Muscle of back (tissue), 13 donors: ENCODE measurements around the gene CYSLTR2. TPM values are rescaled to one million over a fixed set of nuclear protein-coding genes. Genes with fewer than 3 reads are reported as not detected.

Experiments
- DNase-seq, 3 donors: peaks; one replicate each; pipeline versions ENCODE4 v3.0.0 to v3.0.0-alpha.2; 2013
- long read RNA-seq, 9 donors: transcript quantifications; one replicate each; lab custom pipeline, GENCODE V29; 2026
- polyA plus RNA-seq, 10 donors: library from polyadenylated mRNA; unstranded; fragments of 120-200 nt; gene quantifications; one replicate each; pipeline ENCODE4 v1.2.1, GENCODE V29; 2013; ENCODE audit not compliant: insufficient read length in 10 of 10

The CYSLTR2 gene, protein sequence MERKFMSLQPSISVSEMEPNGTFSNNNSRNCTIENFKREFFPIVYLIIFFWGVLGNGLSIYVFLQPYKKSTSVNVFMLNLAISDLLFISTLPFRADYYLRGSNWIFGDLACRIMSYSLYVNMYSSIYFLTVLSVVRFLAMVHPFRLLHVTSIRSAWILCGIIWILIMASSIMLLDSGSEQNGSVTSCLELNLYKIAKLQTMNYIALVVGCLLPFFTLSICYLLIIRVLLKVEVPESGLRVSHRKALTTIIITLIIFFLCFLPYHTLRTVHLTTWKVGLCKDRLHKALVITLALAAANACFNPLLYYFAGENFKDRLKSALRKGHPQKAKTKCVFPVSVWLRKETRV
- under 1 TPM; 0.05 to 0.71 (median 0.31) TPM for polyA plus RNA-seq
- long read RNA-seq, donor 1, result 0 reads
- long read RNA-seq, donor 2, result 0 reads
- long read RNA-seq, donor 3, full-length matches to known transcripts, result 1 of 1 reads
- long read RNA-seq, donor 3, partial matches to known transcripts, result 0 of 1 reads
- long read RNA-seq, donor 3, other reads (novel, unspliced or antisense), result 0 of 1 reads
- long read RNA-seq, donor 4, full-length matches to known transcripts, result 1 of 1 reads
- long read RNA-seq, donor 4, partial matches to known transcripts, result 0 of 1 reads
- long read RNA-seq, donor 4, other reads (novel, unspliced or antisense), result 0 of 1 reads
- long read RNA-seq, donor 5, full-length matches to known transcripts, result 1 of 1 reads
- long read RNA-seq, donor 5, partial matches to known transcripts, result 0 of 1 reads
- long read RNA-seq, donor 5, other reads (novel, unspliced or antisense), result 0 of 1 reads
- long read RNA-seq, donor 6, full-length matches to known transcripts, result 1 of 1 reads
- long read RNA-seq, donor 6, partial matches to known transcripts, result 0 of 1 reads
- long read RNA-seq, donor 6, other reads (novel, unspliced or antisense), result 0 of 1 reads
- long read RNA-seq, donor 7, result 0 reads
- long read RNA-seq, donor 8, result 0 reads
- long read RNA-seq, donor 9, result 0 reads

DNA sequence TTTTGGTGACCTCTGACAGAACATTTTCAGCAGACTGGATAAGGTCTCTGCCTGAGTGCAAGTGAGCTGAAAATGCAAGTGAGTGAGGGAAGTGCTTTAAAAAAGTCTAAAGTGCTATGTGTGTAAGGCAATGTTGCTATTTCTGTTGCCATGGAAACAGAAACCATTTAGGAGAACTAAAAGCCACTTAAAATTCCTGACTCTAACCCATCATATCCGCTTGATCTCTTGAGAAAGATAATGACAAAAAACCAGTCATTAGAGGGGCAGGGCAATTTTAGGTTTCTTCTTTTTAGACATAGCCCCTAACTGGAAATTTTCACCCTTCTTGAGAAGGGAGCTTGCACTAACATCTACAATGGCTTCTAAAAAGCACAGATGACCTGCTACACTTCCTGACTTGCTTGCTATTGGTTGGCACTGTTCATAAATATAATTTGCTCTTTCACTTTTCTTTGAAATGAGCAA is at the start of gene CYSLTR2:
Gene CYSLTR2, plus strand, starts transcription at position 458 of the 468 bp plus-strand sequence. CDS start 52,889 bp downstream, outside the sequence.
- peak; percentile 27 to 72 (median 69) for DNase-seq

DNA sequence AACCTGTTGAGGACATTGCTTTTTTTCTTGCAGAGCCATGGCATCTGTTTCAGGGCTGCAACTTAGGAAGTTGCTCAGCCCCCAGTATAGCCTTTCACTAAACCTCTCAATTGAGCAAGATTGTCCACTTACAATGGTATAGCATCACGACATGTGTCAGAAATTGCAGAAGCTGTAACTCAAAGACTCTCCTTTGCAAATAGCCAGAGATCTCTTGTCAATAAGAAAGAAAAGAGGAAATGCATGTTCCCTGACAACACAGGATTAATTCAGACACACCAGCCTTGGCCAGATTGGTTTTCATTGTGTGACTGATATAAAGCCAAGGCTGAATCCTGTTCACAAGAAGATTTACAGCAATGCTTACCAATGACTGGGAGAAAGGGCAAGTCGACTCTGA is 38.7 kb upstream of the CYSLTR2 start:
- DNase-seq, result no peak

DNA sequence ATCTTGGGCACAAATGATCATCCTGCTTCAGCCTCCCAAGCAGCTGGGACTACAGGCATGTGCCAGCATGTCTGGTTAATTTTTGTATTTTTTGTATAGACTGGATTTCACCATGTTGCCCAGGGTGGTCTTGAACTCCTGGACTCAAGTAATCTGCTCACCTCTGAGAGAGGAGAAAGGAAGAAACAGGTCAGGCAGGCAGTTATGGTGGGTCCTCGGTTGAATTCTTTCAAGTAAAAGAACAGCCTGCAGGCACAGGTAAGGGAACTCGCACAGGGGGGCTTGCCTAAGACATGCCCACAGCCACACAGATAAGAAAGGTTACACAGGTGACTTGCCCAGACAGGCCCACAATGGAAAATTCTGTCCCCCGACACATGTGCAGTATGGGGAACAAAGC is 34.8 kb upstream of the CYSLTR2 start:
- DNase-seq, result no peak

DNA sequence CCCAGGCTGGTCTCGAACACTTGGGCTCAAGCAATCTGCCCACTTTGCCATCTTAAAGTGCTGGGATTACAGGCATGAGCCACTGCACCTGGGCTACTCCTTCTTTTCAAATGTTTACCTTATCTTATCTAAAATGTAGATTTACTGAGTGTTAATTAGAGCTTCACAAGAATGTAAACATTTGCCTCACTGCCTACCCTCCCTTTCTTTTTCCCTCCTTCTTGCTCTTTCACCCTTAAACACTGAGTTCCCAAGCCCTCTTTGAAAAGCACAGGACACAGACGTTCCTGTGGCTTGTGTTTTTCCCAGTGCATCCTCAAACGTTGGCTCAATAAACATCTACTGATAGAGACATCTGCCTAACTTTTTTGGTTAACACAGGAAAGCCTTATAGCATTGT is 32.7 kb upstream of the CYSLTR2 start:
- DNase-seq, result no peak

DNA sequence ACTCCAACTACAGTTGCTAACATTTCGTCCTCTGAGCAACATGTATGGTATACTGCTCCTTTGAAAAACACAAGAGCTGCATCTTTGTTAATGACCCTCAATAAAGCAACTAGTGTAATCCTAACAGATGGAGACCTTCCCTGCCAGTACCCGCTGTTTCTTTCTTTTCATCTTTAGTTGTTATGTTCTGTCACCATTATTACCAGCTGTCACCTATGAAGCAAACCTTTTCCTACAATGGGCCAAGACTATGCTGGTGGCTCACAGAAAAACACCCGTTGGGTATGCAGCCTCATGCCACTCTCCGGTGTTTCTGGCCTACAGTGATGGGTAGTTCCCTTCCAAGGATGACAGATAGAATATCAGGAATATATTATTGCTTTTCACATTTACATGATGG is 29.7 kb upstream of the CYSLTR2 start:
- DNase-seq, result no peak

DNA sequence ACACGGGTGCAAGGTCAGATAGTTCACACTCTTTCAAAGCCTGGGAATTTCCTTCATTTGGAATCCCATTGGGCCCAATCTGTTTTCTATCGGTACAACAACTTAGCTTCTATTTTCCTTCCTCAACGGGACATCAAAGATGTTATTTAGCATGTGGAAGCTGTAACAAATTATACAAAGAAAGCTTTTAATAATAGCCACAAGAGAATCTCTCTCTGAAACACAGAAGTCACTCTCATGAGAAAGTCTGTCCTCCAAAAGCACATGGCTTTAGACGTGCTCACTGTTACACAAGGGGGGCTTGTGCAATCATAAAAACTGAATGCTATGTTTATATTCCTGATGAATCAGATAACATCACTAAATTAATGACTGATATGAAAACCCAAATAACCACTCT is 28.9 kb upstream of the CYSLTR2 start:
- DNase-seq, result no peak

DNA sequence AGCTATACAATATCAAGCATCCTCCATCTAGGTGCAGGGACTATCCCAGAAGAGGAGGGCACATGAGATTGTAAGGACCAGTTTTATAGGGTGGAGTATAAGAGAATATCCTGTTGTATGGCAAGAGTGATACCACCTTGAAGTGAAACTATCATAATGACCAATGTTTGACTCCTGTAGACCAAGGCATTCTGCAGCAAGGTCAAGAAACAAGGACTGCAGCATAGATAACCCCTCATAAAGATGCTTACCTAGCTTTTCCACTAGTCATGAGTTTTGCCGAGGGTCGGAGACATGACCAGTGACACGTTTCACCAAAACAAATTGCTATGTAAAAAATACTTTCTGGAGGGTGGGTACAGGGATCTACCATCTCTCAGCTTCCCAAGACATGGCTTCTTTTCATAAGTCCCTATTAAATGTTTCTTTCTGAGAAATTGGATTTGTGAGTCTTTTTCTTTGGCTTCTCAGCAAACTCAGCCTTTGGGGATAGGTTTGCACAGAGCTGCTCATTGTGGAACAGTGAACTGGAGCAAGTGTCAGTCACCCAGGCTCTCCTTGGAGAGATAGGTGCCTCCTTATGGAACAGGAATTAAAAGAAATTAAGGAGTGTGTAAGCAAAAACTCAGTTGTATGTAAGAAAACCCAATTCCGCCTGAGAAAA is 28.2 kb upstream of the CYSLTR2 start:
- DNase-seq, result peak in 1 of 3 donors; percentile 17

DNA sequence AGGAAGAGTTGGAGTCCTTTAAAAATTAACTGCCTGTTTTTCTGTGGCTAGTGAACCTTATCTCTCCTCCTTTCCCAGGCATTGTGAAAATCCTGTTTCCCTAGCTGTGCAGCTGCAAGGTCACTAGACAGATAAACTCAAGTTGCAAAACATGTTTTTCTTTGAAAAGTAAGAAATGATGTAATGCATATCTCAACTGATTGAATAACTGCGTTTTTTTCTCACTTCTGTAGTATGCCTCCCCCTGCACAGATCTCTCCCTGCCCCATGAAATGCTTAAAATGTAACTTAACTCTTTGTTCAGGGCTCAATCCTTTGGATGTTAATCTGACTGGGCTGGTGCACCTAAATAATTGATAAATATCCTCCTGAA is 27.7 kb upstream of the CYSLTR2 start:
- DNase-seq, result peak in 1 of 3 donors; percentile 27

DNA sequence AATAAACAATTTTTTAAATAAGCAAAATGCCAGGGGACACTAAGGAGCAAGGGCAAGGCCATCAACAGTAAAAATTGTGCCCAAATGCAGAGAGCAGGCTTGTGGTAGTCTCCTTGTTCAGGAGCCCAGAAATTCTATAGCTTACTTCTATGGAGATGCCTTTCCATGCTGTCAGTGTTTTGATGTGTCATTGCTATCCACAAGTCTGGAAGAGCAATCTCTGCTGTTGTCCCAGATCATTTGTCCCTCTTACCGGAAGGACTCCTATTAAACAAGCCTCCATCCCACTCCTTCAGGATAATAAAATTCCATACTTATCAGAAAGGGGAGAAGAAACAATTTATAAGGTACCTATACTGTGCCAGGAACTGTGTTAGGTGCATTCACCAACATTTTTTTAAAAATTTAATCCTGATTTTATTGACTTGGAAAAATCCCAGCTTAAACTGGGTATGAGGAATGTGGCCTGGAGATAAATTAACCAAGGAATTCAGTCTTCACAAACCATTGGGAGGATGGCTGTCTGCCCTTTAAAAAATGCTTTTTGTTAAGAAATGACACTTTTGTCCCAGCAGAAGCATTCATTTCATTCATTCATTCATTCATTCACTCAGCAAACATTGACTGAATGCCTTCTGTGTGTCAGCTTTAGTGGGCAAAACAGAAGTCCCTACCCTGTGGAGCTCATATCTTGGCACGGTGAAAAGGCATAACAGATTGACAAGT is 26.8 kb upstream of the CYSLTR2 start:
- no peak for DNase-seq

DNA sequence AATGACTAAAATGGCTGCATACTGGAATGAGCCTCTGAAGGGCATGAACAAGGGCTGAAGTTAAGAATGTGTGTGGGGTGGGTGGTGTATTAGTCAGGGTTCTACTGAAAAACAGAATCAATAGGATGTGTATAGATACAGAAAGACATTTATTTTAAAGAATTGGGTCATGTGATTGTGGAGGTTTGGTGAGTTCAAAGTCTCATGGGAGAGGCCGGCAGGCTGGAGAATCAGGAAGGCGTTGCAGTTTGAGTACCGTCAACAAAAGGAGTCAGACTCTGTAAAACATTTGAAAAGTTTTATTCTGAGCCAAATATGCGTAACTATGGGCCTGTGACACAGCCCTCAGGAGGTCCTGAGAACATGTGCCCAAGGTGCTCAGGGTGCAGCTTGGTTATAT is 24.5 kb upstream of the CYSLTR2 start:
- no peak for DNase-seq

DNA sequence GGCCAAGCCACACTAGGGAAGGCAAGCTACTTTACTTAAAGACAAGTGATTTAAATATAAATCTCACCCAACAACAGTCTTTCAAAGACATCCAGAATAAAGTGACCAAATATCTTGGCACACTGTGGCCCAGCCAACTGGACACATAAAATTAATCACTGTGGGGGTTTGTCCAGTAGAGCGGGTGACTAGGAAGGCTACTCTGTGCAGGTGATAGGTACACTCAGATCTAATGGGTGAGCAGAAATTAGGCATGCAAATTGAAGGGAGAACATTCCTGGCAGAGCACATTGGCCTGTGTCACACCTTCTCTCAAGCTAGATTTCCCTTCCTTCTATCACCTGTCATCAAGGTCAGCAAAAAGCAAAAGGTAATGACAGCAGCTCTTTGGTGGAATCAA is 23.4 kb upstream of the CYSLTR2 start:
- no peak for DNase-seq

DNA sequence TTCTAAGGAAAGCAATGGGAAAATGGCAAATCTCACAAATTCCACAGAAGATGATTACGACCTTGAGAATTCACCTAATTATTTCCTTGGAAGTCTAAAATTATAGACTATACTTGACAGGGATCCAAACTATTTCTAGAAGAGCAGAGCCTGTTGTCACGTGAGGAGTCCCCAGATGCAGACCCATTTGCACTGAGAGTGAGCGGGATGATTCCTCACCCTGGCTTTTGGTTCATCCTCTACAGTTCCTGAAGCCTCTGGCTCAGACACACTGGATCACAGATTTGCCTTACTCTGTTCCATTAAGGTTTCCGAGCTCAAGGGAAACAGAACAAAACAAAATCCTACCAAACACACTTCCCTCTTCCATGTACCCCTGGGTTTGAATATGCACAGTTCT is 23.0 kb upstream of the CYSLTR2 start:
- DNase-seq, result peak in 2 of 3 donors; percentile 25 to 61

DNA sequence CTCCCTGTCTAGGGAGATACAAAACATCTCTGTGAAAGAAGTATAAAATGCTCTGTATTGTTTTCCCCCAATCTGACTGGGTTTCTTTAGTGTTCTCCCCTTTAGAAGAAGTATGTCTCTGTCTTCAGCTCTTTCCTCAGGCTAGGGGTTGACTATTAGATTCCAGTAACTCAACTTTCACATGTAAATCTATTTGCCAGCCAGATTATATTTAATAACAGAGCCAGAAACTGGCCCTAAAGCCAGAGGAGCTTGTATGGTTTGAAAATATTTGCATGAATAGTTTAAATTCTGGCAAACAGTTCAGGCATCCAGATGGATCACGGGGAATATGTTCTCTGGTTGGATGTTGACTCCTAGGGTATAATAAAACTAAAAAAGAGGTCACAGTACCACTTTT is 22.3 kb upstream of the CYSLTR2 start:
- peak in 1 of 3 donors; percentile 25 for DNase-seq

DNA sequence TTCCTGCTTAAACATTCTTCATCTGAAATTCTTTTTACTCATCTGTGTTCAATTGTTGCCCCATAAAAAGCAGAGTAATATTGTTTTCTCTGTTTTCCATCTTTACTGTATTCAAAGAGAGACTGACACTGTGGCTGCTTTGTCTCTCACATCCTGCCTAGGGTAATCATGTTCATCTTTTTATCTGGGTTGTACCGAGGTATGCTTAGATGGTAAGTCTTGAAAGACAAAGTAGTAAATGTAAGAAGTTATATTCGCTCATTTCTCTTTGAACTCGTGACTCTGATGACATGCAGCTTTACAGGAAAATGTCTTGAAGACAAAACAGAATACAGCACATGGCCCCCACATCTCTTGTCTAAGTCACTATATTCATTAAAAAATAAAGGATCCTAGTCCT is 20.0 kb upstream of the CYSLTR2 start:
- DNase-seq, result no peak

DNA sequence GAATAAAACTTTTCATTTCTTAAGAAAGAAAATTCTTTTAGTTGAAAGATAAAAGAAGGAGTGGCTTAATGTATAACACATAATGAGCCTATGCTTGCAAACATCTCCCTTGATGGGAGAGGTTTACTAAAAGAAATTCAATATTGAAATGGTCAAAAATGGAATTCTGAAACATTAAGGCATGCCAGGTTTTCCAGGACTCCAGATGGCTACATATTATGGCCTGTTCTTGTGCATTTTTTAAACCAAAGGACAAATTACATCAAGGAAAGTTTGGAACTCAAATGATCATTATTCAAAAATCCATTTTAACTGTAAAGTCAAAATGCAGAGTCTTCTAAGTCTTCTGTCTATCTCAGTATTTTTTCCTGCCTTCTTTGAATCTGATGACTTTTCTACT is 19.1 kb upstream of the CYSLTR2 start:
- no peak for DNase-seq

DNA sequence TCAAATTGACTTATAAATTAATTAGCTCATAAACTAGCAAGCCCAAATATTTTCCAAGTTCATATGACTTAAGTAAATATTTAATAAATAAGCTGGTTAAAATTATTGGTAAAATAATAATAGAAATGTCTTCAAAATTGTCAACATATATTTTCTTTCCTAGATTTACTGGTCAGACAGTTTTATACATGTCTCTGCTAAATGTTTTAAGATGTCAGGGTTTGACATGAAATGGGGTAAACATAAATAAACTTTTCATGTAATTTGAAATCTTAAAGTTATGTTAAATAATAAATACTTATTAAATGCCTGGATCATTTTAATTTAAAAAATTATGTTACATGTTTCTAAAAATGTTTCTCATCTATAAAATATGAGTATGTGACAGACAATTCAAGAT is 18.3 kb upstream of the CYSLTR2 start:
- DNase-seq, result no peak

DNA sequence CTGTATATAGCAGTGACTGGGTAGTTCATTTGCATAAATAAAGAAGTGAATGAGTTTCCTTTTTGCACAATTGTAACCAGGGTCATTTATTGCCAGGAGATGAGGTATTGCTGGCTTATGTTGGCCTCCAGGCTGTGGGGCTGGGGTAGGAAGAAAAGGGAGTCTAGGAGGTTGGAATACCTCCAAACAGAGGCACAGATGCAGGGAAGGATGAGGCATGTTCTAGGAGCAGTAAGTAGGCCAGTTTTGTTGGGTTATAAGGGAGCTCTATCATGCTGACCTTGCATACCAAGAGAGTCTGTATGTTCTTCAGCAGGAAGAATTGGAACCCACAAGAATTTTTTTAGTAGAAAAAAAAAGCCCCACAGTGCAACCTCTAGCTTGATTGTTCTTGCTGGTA is 17.2 kb upstream of the CYSLTR2 start:
- no peak for DNase-seq

DNA sequence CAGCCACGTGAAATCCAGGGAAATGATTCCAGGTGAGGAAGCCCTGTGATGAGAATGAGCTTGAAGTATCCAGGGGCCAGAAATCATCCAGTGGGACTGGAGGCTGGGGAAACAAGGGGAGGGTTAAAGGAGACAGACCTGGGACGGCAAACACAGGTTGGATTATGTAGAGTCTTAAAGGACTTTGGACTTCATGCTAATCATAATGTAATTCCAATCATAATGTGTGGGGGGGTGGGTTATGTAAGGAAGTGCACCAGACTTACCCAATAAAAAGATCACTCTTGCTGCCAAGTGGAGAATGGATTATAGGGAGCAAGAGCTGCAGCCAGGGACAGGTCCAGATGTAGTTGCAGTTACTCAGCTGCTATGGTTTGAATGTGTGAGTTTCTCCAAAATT is 16.1 kb upstream of the CYSLTR2 start:
- DNase-seq, result no peak

DNA sequence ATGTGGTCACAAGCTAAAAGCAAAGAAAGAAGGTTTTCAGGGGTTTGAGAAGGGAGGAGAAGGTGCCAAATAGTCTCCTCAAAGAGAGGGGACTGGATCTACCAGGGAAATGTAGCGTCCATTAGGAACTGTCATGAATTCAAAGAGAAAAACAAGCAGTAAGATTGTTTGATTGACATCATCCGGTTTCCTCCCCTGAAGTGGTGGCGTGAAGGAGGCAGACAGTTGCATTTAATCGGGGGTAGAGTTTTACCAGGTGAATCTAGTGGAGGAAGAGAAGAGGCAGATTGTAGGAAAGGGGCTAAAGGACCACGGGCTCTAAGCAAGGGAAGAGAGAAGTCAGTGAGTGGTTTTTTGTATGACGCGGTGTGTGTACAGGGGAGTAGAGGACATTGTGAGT is 13.0 kb upstream of the CYSLTR2 start:
- no peak for DNase-seq

DNA sequence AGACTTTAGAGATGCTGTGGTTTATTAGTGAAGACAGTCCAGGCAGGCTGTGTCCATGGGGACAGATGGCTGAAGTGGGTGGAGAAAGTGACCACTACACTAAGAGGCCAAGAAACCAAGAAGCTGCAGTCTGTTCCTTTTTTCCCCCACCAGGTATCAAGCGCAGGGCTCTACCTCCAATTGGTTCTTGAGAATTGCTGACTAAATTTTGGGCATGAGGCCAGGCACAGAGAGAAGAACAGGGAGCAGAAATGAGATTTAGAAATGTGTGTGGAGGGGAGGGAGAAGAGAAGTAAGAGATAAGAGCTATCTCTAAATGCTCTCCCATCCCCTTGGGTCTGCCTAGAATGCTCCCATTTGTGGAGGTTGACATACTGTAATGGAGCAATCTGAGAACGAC is 12.3 kb upstream of the CYSLTR2 start:
- no peak for DNase-seq

DNA sequence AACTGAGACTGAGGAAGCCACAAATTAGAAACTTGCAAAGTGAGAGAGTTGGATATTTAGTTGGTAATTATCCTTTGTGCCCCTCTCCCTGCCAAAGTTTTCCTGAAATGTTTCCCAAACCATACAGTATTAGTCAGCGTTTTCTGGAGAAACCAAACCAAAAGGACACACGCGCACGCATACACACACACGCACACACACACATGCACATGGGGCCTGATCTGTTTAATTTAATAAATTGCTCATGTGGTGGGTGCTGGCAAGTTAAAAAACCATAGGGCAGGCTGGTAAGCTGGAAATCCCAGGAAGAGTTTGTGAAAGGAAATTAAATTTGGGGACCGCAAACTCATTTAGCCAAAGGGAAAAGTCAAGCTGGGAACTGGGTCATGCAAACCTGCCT is 11.7 kb upstream of the CYSLTR2 start:
- no peak for DNase-seq
